ENCODE measurements around the gene ZNF582.

Gene ZNF582

DNA sequence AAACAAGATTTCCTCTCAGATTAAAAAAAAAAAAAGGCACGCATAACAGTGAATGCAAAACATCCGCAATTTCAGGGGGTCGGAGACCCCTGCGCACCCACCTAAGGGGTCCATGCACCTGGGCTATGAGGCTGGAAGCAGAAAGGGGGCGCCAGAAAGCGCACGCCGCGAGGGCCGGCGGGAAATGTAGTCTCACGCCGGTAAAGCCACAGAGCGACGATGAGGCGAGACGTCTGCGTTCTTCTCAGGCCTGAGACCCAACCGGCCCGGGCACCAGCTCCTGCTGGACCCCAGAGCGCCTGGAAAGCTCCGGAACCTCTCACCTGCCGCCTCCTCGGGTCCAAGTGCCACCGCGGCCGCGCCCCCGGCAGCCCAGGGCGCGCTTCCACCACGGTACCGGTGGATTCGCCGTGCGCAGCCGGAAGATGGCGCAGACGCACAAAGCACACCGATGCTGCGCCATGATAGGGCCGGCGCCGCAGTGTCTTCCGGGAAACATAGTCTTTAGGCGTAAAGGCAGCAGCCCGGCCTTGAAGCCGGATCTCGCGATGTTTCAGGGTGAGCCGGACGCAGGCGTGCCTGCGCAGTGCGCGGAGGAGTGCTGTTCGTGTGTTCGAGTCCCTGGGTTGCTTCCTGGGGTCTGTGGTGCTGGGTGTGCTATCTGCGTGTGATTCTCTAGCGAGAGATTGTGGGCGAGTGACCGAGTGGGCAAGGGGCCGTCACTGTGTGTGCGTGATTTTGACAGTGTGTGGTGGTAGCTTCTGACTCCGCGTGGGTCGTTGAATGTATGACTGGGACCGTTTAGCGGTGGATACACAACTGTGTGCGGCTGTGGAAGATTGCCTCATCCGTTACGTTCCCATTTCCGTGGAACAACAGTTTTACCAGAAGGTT, at the start of gene ZNF582:
Gene ZNF582 (minus strand): TSS at position 416 of the 894 bp plus-strand sequence. CDS start 1,782 bp downstream, outside the sequence.
- DNase-seq: peak; percentile 82 to 97

DNA sequence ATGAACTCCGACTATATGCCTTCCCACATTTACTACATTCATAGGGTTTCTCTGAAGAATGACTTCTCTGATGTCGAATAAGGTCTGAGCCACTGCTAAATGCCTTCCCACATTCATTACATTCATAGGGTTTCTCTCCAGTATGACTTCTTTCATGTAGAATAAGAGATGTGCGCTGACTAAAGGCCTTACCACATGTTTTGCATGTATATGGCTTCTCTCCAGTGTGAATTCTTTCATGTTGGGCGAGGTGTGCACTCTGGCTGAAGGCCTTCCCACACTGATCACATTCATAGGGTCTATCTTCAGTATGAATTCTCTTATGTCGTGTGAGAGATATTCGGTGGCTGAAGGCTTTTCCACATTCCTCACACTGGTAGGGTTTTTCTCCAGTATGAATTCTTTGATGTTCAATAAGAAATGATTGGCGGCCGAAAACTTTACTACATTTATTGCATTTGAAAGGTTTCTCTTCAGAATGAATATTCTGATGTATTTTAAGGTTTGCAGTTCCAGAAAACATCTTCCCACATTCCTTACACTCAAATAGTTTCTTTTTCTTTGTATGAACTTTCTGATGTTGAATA, 48.0 kb upstream of the ZNF582 start:
- DNase-seq: no peak

- DNase-seq: no peak
Measured at GRCh38 chr19:56423985-56424353, 30.6 kb upstream of the ZNF582 start.

DNA sequence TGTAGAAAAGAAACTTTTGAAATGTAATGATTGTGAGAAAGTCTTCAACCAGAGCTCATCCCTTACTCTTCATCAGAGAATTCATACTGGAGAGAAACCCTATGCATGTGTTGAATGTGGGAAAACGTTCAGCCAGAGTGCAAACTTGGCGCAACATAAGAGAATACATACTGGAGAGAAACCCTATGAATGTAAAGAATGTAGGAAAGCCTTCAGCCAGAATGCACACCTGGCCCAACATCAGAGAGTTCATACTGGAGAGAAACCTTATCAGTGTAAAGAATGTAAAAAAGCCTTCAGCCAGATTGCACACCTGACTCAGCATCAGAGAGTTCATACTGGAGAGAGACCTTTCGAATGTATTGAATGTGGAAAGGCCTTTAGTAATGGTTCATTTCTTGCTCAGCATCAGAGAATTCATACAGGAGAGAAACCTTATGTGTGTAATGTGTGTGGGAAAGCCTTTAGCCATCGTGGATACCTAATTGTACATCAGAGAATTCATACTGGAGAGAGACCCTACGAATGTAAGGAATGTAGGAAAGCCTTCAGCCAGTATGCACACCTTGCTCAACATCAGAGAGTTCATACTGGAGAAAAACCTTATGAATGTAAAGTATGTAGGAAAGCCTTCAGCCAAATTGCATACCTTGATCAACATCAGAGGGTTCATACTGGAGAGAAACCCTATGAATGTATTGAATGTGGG, 30.1 kb upstream of the ZNF582 start:
- no peak for DNase-seq

- no peak for DNase-seq
Measured at GRCh38 chr19:56405062-56405461, 11.7 kb upstream of the ZNF582 start.

DNA sequence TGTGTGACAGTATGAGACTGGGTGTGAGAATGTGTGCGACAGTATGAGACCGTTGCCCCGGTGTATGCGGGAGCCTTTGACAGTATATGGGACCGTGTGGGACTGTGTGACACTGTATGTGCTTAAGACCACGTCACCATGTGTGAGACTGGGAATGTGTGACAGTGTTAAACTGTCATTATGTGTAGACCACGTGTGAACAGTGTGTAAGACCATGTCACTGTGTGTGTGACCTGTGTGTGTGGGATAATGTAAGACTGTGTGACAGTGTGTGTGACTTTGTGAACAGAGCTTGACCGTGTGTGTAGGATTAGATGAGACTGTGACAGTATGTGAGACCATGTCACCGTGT, 11.3 kb upstream of the ZNF582 start:
- DNase-seq: peak in 1 of 2 experiments; percentile 23

DNA sequence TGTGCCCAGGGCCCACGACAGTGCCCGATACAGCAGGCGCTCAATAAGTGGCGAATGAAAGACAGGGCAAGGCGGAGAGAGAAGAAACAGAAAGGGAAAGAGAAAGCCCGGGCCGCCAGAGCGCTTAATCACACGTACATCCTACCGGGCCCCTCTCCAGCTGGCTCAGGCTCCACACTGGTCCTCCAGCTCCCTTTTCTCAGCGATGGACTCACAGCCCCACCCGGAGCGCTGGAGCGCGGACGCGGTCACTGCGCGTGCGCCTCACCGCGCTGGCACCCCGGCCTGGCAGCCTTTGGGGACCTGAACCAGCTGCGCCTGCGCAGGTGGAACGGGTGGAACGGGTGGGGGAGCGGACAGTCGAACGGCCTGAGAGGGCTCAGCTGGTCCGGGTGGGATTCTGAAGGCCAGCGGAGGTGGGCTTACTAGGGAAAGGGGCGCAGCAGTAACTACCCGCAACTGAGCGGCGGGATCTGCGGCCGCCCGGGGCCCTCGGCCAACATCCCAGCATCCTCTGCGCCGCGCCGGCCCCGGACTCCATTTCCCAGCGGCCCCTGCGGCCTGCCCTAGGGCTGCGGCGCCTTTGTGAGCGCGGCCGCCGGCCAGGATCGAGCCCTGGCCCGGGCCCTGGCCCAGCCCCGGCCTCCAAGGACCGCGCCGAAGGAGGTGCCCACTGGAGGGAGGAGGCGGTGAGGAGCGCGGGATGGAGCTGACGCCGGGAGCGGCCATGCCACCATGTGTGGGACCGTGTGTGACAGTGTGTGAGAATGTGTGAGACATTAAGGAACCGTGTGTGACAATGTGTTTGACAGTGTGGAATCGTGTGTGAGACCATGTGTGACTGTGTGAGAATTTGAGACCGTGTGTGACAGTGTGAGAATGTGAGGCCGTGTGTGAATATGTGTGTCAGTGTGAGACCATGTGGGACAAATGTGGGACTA, 10.7 kb upstream of the ZNF582 start, which contains the start of gene ZNF583:
Gene ZNF583 (plus strand): TSS at position 569 of the 941 bp plus-strand sequence. CDS start 2,783 bp downstream, outside the sequence.
- peak; percentile 84 to 93 for DNase-seq

- DNase-seq: no peak
Measured at GRCh38 chr19:56403261-56403660, 9.9 kb upstream of the ZNF582 start.

DNA sequence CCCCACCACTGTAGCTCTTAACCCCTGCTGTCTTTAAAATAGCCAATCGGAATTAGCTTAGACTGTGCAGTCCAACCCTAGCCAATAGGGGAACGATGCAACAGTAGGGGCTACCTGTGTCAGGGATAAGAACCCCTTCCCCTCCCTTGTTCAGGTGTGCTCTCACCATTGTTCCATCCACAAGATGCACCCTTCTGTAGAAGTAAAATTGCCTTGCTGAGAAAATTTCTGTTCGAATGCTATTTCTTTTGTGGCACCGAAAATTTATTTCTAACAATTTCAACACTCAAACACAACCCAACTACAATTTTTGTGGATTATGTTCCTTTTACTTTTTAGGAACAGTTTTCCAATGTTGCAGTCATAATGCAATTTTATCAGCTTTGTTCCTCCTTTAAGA, 7.2 kb upstream of the ZNF582 start:
- DNase-seq: no peak

DNA sequence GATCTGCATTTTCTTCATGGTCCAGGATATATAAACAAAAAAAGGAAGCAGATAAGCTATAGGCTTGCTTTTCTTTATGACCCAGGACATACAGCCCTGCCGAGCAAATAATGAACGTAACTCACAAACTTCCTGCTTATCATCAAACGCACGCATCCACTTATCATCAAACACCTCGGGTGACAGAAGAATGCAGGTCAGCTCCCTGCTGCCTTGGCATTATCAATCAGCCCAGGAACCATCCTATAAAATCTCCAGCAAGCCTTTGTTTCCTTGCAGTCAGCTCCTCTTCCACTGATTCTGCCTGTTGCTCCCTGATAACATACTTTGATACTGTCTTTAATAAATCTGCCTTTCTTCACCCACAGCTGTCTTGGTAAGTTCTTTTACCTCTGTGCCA, 5.5 kb upstream of the ZNF582 start:
- DNase-seq: no peak

DNA sequence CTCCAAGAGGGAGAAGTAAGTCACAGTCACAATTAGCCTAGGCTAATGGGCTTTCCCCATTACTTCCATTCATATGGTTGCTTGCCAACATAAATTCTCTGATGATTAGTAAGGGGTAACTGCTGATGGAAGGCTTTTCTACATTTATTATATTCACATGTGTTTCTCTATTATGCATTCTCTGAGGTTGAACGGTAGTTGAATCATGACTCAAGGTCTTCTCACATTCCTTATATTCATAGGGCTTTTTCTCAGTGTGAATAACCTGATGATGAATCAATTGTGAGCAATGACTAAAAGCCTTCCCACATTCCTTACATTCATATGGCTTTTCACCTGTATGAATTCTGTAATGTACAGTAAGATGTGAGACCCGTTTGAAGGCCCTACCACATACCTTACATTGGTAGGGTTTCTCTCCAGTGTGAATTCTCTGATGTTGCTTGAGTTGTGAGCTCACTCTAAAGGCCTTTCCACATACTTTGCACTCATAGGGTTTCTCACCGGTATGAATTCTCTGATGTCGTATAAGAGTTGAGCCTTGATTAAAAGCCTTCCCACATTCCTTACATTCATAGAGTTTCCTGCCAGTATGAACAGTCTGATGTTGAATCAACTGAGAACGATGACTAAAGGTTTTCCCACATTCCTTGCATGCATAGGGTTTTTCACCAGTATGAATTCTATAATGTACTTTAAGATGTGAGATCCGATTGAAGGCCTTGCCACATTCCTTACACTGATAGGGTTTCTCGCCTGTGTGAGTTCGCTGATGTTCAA, 9.3 kb downstream of the ZNF582 start:
- DNase-seq: no peak

GRCh38 chr19:56377105-56377924, 16.0 kb downstream of the ZNF582 start:
- no peak for DNase-seq

DNA sequence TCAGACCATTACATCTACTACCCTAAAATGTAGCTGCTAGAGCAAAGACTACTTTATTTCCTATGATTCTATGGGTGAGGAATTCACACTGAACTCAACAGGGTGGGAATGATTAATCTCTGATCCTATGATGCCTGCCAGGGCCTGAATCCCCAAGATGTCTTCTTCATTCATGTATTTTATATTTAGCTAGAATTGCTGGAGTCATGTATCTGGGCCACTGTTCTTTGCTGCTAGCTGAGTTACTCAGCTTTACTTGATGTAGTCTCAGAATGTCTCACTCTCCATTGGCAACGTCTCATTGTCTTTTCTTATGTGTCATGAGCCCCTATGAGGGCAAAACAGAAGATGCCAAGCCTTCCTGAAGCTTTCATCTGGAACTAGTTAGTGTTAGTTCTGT, 21.1 kb downstream of the ZNF582 start:
- no peak for DNase-seq

DNA sequence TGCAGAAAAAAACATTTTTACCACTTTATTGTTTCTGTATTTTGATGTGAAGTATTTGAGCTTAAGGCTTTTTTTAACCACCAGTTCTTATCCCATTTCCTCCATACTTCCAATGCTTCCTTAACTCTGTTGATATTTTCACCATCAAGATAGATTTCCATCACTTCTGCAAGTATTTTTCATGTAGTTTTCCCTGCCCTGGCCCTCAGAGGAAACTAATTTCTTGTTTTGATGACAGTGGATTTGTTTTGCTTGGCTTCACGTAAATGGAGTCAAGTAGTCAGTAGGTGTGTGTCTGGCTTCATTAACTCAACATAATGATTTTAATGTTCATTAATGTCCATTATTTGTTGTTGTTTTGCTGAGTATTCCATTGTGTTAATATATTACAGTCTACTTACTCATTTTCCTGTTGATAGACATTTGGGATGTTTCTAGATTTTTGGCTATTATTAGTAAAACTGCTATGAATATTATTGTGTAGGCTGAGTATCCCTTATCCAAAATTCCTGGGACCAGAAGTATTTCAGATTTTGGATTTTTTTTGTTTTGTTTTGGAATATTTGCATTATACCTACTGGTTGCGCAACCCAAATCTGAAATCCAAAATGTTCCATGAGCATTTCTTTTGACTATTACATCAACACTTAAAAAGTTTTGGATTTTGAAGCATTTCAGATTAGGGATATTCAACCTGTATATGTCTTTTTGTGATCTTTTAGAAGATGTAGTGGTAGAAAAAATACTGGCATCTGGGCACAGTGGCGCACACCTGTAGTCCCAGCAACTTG, 23.3 kb downstream of the ZNF582 start:
- no peak for DNase-seq

DNA sequence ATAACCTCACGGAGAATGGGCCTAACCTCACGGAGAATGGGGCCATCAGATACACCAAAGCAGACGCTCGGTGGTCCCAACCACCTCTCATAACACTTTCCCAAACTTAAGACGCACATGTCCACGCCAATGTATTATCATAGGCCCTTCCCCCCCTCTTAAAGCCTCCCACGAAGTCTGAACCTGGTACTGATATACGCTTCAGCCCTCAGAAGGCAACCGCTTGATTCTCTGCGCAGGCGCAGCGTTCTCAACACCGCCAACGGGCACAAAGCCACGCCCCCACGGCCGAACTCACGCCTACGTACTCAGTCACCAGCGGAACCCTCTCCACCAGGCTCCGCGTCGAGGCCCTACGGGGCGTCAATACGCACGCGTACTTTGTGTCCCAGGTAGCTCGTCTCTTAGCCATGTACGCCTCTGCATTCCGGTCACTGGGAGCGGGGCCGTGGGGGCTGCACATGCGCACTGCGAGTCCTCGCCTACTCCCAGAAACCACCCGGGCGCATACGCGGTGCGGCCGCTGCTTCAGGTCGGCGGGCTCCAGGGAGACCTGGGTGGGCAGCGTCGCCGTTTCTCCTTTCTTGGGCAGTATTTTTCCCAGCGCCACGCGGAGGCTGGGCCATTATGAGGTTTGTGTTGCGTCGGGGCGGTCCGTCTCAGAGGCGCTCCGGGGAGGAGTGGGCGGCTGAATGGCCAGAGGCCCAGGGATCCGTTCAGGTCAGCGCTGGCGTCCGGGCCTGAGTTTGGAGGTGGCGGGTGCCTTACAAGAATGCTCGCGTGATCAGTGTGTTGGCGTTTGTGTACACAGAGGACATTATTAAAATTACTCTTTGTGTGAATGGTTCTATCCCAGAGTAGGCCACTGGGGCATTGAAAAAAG, 25.3 kb downstream of the ZNF582 start:
- peak; percentile 89 to 96 for DNase-seq

DNA sequence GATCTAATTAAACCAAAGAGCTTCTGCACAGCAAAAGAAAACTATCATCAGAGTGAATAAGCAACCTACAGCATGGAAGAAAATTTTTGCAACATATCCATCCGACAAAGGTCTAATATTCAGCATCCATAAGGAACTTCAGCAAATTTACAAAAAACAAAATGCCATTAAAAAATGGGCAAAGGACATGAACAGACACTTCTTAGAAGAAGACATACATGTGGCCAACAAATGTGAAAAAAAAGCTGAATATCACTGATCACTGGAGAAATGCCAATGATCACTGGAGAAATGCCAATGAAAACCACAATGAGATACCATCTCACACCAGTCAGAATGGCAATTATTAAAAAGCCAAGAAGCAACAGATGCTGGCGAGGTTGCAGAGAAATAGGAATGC, 32.5 kb downstream of the ZNF582 start:
- DNase-seq: no peak

- DNase-seq: no peak
Measured at GRCh38 chr19:56356944-56357343, 36.4 kb downstream of the ZNF582 start.

- DNase-seq: no peak
Measured at GRCh38 chr19:56355517-56355916, 37.8 kb downstream of the ZNF582 start.

- no peak for DNase-seq
Measured at GRCh38 chr19:56351208-56351607, 42.1 kb downstream of the ZNF582 start.

Data from NCI-H524 (cell line).